Measurements from ENCODE around the gene CCDC87. TPM values are rescaled to one million over a fixed set of nuclear protein-coding genes. Genes with fewer than 3 reads are reported as not detected.

CCDC87 gene
- total RNA-seq, 4 donors from 2014 or later, result 0.32 to 0.96 TPM; not detected in 2

DNA sequence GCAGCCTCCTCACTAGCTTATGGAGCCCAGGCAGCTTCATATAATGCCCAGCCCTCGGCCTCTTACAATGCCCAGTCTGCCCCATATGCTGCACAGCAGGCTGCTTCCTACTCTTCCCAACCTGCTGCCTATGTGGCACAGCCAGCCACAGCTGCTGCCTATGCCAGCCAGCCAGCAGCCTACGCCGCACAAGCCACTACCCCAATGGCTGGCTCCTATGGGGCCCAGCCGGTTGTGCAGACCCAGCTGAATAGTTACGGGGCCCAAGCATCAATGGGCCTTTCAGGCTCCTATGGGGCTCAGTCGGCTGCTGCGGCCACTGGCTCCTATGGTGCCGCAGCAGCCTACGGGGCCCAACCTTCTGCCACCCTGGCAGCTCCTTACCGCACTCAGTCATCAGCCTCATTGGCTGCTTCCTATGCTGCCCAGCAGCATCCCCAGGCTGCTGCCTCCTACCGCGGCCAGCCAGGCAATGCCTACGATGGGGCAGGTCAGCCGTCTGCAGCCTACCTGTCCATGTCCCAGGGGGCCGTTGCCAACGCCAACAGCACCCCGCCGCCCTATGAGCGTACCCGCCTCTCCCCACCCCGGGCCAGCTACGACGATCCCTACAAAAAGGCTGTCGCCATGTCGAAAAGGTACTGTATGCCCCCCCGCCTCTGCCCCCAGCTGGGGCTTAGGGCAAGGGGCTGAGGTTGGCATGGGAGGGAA lies 32.3 kb upstream of the CCDC87 start:
- 95% methylated on average over 21 of the region's 26 CpGs; no CpG with 5 or more reads in 1 of the 2 donors for WGBS, 2 donors (ENCODE audit: low coverage in 1 of 2)
- intact Hi-C loops (cut with DNase I; ENCODE audit: low total_unique reads) (no loop called here), in situ Hi-C loops (cut with MboI; ENCODE audit: low pct_ligation_motif_present in 1 of 4, low pct_unique_long_range_greater_than_20kb in 1 of 4, low sequenced_read_pairs in 3 of 4) (no loop called here)
- peak overlapping the region; percentile 64 to 98 (median 74) for H3K27ac ChIP-seq
- TF ChIP-seq, protein P1, sequence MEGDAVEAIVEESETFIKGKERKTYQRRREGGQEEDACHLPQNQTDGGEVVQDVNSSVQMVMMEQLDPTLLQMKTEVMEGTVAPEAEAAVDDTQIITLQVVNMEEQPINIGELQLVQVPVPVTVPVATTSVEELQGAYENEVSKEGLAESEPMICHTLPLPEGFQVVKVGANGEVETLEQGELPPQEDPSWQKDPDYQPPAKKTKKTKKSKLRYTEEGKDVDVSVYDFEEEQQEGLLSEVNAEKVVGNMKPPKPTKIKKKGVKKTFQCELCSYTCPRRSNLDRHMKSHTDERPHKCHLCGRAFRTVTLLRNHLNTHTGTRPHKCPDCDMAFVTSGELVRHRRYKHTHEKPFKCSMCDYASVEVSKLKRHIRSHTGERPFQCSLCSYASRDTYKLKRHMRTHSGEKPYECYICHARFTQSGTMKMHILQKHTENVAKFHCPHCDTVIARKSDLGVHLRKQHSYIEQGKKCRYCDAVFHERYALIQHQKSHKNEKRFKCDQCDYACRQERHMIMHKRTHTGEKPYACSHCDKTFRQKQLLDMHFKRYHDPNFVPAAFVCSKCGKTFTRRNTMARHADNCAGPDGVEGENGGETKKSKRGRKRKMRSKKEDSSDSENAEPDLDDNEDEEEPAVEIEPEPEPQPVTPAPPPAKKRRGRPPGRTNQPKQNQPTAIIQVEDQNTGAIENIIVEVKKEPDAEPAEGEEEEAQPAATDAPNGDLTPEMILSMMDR (IDR thresholded peaks at IDR 0.05), result no peak
- TF ChIP-seq POLR2AphosphoS5 (IDR thresholded peaks at IDR 0.05) (no peak), POLR2A (IDR thresholded peaks at IDR 0.05) (no peak), EP300 (IDR thresholded peaks at IDR 0.05; ENCODE audit: low read depth) (no peak)
- H3K36me3 ChIP-seq, result peaks cover 0 to 50% (median 23%) of the 10 kb centered on the region in 4 donors
- peaks cover 28 to 50% (median 34%) of the 10 kb centered on the region in 4 donors for H3K4me1 ChIP-seq
- no peak overlapping the region for H3K4me3 ChIP-seq
- no peaks in the 10 kb centered on the region for H3K27me3 ChIP-seq
- no peaks in the 10 kb centered on the region for H3K9me3 ChIP-seq
- no peak for DNase-seq

DNA sequence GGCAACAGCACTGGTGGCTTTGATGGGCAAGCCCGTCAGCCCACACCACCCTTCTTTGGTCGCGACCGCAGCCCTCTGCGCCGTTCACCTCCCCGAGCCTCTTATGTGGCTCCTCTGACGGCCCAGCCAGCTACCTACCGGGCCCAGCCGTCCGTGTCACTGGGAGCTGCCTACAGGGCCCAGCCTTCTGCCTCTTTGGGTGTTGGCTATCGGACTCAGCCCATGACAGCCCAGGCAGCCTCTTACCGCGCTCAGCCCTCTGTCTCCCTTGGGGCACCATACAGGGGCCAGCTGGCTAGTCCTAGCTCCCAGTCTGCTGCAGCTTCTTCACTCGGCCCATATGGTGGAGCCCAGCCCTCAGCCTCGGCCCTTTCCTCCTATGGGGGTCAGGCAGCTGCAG lies 31.6 kb upstream of the CCDC87 start:
- WGBS, 2 donors (ENCODE audit: low coverage in 1 of 2), result 88% methylated on average over 16 of the region's 16 CpGs; no CpG with 5 or more reads in 1 of the 2 donors
- intact Hi-C loops (cut with DNase I; ENCODE audit: low total_unique reads) (no loop called here), in situ Hi-C loops (cut with MboI; ENCODE audit: low pct_ligation_motif_present in 1 of 4, low pct_unique_long_range_greater_than_20kb in 1 of 4, low sequenced_read_pairs in 3 of 4) (no loop called here)
- Histone ChIP-seq H3K27ac (peak overlapping the region; percentile 64 to 98 (median 74)), H3K4me1 (peaks cover 32 to 56% (median 39%) of the 10 kb centered on the region in 4 donors), H3K9me3 (no peaks in the 10 kb centered on the region), H3K4me3 (no peak overlapping the region), H3K36me3 (peaks cover 0 to 45% (median 23%) of the 10 kb centered on the region in 4 donors), H3K27me3 (no peaks in the 10 kb centered on the region)
- no peak for TF ChIP-seq EP300 (IDR thresholded peaks at IDR 0.05; ENCODE audit: low read depth)
- TF ChIP-seq, protein P1 (IDR thresholded peaks at IDR 0.05), result no peak
- no peak for TF ChIP-seq POLR2AphosphoS5 (IDR thresholded peaks at IDR 0.05)
- TF ChIP-seq POLR2A (IDR thresholded peaks at IDR 0.05), result no peak
- no peak for DNase-seq

DNA sequence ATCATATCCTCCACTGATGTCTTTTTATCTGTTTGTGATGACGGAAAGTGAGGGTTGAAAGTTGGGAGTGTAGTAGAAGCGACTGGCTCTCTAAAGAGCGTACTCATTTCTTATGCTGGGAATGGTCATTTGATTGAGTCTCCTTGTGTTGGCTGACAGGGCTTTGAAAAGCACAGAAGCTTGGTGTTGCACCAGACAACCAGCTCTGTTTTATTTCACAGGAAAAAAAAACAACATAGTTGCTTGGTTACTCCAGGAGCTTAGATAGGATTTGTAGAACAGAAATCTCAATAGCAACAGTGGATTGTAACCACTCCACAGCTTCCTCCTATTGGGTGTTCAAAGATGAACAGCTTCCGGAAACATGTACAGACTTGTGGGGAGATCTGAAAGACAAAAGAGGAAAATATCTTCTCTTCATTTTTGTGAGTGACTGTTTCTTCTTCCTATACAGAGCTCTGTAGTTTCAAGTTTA lies 26.3 kb upstream of the CCDC87 start:
- WGBS, 2 donors (ENCODE audit: low coverage in 1 of 2), result 25 to 39% methylated on average over 3 to 4 of the region's 4 CpGs
- H3K36me3 ChIP-seq, result peaks cover 0 to 7% (median 1%) of the 10 kb centered on the region in 4 donors
- H3K4me1 ChIP-seq, result peaks cover 37 to 72% (median 57%) of the 10 kb centered on the region in 4 donors
- H3K9me3 ChIP-seq, result no peaks in the 10 kb centered on the region
- peak overlapping the region in 3 of 4 donors; percentile 82 to 88 (median 83) for H3K4me3 ChIP-seq
- H3K27ac ChIP-seq, result peak overlapping the region; percentile 92 to 98 (median 98)
- TF ChIP-seq, protein P1 (IDR thresholded peaks at IDR 0.05), result no peak
- peak; percentile 41 to 77 (median 52) for TF ChIP-seq POLR2AphosphoS5 (IDR thresholded peaks at IDR 0.05)
- TF ChIP-seq EP300 (IDR thresholded peaks at IDR 0.05; ENCODE audit: low read depth), result no peak
- TF ChIP-seq POLR2A (IDR thresholded peaks at IDR 0.05), result peak; percentile 41
- in situ Hi-C loops (cut with MboI; ENCODE audit: low pct_ligation_motif_present in 1 of 4, low pct_unique_long_range_greater_than_20kb in 1 of 4, low sequenced_read_pairs in 3 of 4) (no loop called here), intact Hi-C loops (cut with DNase I; ENCODE audit: low total_unique reads) (no loop called here)
- no peak for DNase-seq
- H3K27me3 ChIP-seq, result no peaks in the 10 kb centered on the region

DNA sequence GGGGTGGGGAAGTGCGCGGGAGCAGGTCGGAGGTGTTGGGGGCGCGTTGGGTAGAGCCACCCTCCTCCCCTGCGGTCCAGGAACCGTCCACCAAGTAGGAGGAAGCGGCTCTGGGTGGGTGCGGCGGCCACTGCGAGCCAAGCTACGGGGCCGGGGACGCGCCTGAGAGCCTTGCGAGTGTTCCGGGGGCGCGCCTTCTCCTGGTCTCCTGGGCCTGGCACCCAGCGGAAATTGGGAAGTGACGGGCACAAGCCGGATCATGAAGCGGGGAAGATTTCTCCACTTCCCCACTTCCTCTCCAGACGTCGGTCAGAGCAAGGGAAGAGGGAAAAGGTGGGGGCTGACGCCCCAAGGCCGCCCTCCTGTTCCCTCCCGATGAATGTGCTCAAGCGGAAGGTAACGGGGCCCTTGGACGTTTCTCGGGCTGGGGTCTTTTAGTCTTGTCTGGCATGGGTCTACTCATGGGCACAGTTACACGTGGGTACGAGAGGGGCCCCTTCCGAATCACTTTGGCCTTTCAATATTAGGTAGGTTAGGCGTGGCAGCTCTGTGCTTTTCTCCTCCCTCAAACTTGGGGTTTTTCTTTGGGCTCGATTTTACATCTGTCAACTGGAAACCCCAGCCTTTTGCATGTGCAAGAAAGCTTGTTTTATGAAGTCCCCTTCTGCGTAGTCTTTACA lies 24.4 kb upstream of the CCDC87 start:
- peak in 2 of 3 donors; percentile 27 to 66 for TF ChIP-seq POLR2AphosphoS5 (IDR thresholded peaks at IDR 0.05)
- TF ChIP-seq, protein P1 (IDR thresholded peaks at IDR 0.05), result no peak
- peaks cover 30 to 54% (median 47%) of the 10 kb centered on the region in 4 donors for H3K4me1 ChIP-seq
- in situ Hi-C loops (cut with MboI; ENCODE audit: low pct_ligation_motif_present in 1 of 4, low pct_unique_long_range_greater_than_20kb in 1 of 4, low sequenced_read_pairs in 3 of 4) (no loop called here), intact Hi-C loops (cut with DNase I; ENCODE audit: low total_unique reads) (no loop called here)
- no peak for DNase-seq
- H3K36me3 ChIP-seq, result peaks cover 0 to under 1% (median 0%) of the 10 kb centered on the region in 4 donors
- peak overlapping the region; percentile 51 to 88 (median 82) for H3K4me3 ChIP-seq
- peak overlapping the region; percentile 92 to 98 (median 98) for H3K27ac ChIP-seq
- no peaks in the 10 kb centered on the region for H3K27me3 ChIP-seq
- 0% methylated on average over 6 to 32 of the region's 38 CpGs for WGBS, 2 donors (ENCODE audit: low coverage in 1 of 2)
- H3K9me3 ChIP-seq, result no peaks in the 10 kb centered on the region

All from transverse colon (tissue), 4 donors.